Neural progenitor cell (in vitro differentiated cells): ENCODE results near the gene EIF4A3. TPM values are rescaled to one million over a fixed set of nuclear protein-coding genes. Genes with fewer than 3 reads are reported as not detected.

ENCODE experiments used
- DNase-seq: peaks from one replicate; pipeline ENCODE4 v3.0.0-alpha.2; 2016; ENCODE audit warnings: low spot score
- H2AFZ ChIP-seq: fragments of 200-600 bp; sonication (generic); replicated peaks from 2 replicates; pipeline ENCODE4 v1.6.1; 2016; ENCODE audit warnings: antibody characterized with exemption
- H3F3A ChIP-seq: fragments of 200-600 bp; sonication (generic); 2 replicates; pipeline ENCODE4 v1.6.1; 2016; ENCODE audit warnings: antibody characterized with exemption, low read depth
- H3K27ac ChIP-seq: fragments of 200-600 bp; sonication (generic); 2 replicates; pipeline ENCODE4 v1.5.1; 2016; ENCODE audit warnings: mild to moderate bottlenecking
- H3K27me3 ChIP-seq: fragments of 200-600 bp; sonication (generic); 2 replicates; pipeline ENCODE4 v1.6.1; 2016; ENCODE audit warnings: mild to moderate bottlenecking, moderate library complexity
- H3K36me3 ChIP-seq: fragments of 200-600 bp; sonication (generic); 2 replicates; pipeline ENCODE4 v1.5.1; 2016
- H3K4me1 ChIP-seq: fragments of 200-600 bp; sonication (generic); 2 replicates; pipeline ENCODE4 v1.6.1; 2016; ENCODE audit warnings: mixed run types
- H3K4me2 ChIP-seq: fragments of 200-600 bp; sonication (generic); 2 replicates; pipeline ENCODE4 v1.6.1; 2016
- H3K4me3 ChIP-seq: fragments of 200-600 bp; sonication (generic); 2 replicates; pipeline ENCODE4 v1.5.1; 2016
- H3K79me2 ChIP-seq: fragments of 200-600 bp; sonication (generic); 2 replicates; pipeline ENCODE4 v1.6.1; 2016; ENCODE audit warnings: low read depth
- H3K9ac ChIP-seq: fragments of 200-600 bp; sonication (generic); 2 replicates; pipeline ENCODE4 v1.6.1; 2016
- H3K9me3 ChIP-seq: fragments of 200-600 bp; sonication (generic); 2 replicates; pipeline ENCODE4 v1.5.1; 2016; ENCODE audit warnings: low read depth
- H4K20me1 ChIP-seq: fragments of 200-600 bp; sonication (generic); 2 replicates; pipeline ENCODE4 v1.6.1; 2016; ENCODE audit warnings: low read depth
- H3K27ac Mint-ChIP-seq: 3 replicates; pipeline ENCODE4 v1.8.0; 2021; ENCODE audit warnings: mixed read lengths
- H3K27me3 Mint-ChIP-seq: 2 replicates; pipeline ENCODE4 v1.8.0; 2022; ENCODE audit warnings: low read depth, mild to moderate bottlenecking, inconsistent platforms, moderate library complexity, mixed read lengths; ENCODE audit not compliant: insufficient read depth
- H3K36me3 Mint-ChIP-seq: 3 replicates; pipeline ENCODE4 v1.8.0; 2021; ENCODE audit warnings: mixed read lengths
- H3K4me1 Mint-ChIP-seq: 3 replicates; pipeline ENCODE4 v1.8.0; 2021; ENCODE audit warnings: mixed read lengths
- H3K4me3 Mint-ChIP-seq: 3 replicates; pipeline ENCODE4 v1.8.0; 2021; ENCODE audit warnings: mild to moderate bottlenecking, moderate library complexity, mixed read lengths
- H3K9me3 Mint-ChIP-seq: 3 replicates; pipeline ENCODE4 v1.8.0; 2020; ENCODE audit warnings: mixed read lengths
- EZH2 ChIP-seq: fragments of 200-600 bp; sonication (generic); IDR thresholded peaks from 2 replicates; pipeline ENCODE4 v1.6.1; 2017; ENCODE audit warnings: antibody characterized with exemption, mild to moderate bottlenecking, moderate library complexity
- EZH2phosphoT487 ChIP-seq: fragments of 200-600 bp; sonication (generic); IDR thresholded peaks from 2 replicates; pipeline ENCODE4 v1.6.1; 2017; ENCODE audit warnings: antibody characterized with exemption
- total RNA-seq: library from RNA; depleted of rRNA; stranded (reverse); fragments of >200 nt; gene quantifications from 2 replicates; pipeline ENCODE4 v1.2.3, GENCODE V29; 2015; ENCODE audit warnings: low replicate concordance
- TF ChIP-seq, protein P1 (sequence below): fragments of 200-600 bp; sonication (generic); IDR thresholded peaks from 2 replicates; pipeline ENCODE4 v1.5.1; 2017; ENCODE audit warnings: antibody characterized with exemption, mild to moderate bottlenecking

EIF4A3 gene
- total RNA-seq, 1 donor from 2014 or later = 102 TPM

GRCh38 chr17:80189611-80190010 is 42.7 kb upstream of the EIF4A3 start:
- H3K27ac Mint-ChIP-seq = peak overlapping the region; percentile 92
- TF ChIP-seq EZH2 (no peak), EZH2phosphoT487 (no peak)
- TF ChIP-seq, protein P1, sequence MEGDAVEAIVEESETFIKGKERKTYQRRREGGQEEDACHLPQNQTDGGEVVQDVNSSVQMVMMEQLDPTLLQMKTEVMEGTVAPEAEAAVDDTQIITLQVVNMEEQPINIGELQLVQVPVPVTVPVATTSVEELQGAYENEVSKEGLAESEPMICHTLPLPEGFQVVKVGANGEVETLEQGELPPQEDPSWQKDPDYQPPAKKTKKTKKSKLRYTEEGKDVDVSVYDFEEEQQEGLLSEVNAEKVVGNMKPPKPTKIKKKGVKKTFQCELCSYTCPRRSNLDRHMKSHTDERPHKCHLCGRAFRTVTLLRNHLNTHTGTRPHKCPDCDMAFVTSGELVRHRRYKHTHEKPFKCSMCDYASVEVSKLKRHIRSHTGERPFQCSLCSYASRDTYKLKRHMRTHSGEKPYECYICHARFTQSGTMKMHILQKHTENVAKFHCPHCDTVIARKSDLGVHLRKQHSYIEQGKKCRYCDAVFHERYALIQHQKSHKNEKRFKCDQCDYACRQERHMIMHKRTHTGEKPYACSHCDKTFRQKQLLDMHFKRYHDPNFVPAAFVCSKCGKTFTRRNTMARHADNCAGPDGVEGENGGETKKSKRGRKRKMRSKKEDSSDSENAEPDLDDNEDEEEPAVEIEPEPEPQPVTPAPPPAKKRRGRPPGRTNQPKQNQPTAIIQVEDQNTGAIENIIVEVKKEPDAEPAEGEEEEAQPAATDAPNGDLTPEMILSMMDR = no peak

GRCh38 chr17:80187515-80187941 is 40.6 kb upstream of the EIF4A3 start:
- Histone ChIP-seq H3K27me3 (no peaks in the 10 kb centered on the region), H3K4me2 (no peak overlapping the region), H3K9ac (no peak overlapping the region), H3K4me3 (no peak overlapping the region), H2AFZ (no peak overlapping the region), H3K9me3 (no peaks in the 10 kb centered on the region), H3F3A (peaks cover 8% of the 10 kb centered on the region), H3K79me2 (no peaks in the 10 kb centered on the region), H3K27ac (no peak overlapping the region), H4K20me1 (no peaks in the 10 kb centered on the region), H3K4me1 (peaks cover 16% of the 10 kb centered on the region), H3K36me3 (no peaks in the 10 kb centered on the region)
- no peak overlapping the region for H3K4me3 Mint-ChIP-seq
- no peak for DNase-seq
- no peak overlapping the region for H3K27ac Mint-ChIP-seq
- no peaks in the 10 kb centered on the region for H3K36me3 Mint-ChIP-seq
- no peak for TF ChIP-seq EZH2
- TF ChIP-seq EZH2phosphoT487 = no peak
- TF ChIP-seq, protein P1 = no peak
- no peaks in the 10 kb centered on the region for H3K9me3 Mint-ChIP-seq
- peaks cover 10% of the 10 kb centered on the region for H3K27me3 Mint-ChIP-seq
- peaks cover 25% of the 10 kb centered on the region for H3K4me1 Mint-ChIP-seq

More at GRCh38 chr17:80189611-80190010, 42.7 kb upstream of the EIF4A3 start:
- Mint-ChIP-seq H3K9me3 (no peaks in the 10 kb centered on the region), H3K27me3 (peaks cover 8% of the 10 kb centered on the region), H3K36me3 (no peaks in the 10 kb centered on the region), H3K4me1 (peaks cover 19% of the 10 kb centered on the region), H3K4me3 (no peak overlapping the region)
- Histone ChIP-seq H3K27me3 (no peaks in the 10 kb centered on the region), H3F3A (no peaks in the 10 kb centered on the region), H3K4me2 (no peak overlapping the region), H3K79me2 (no peaks in the 10 kb centered on the region), H2AFZ (no peak overlapping the region), H4K20me1 (no peaks in the 10 kb centered on the region), H3K4me3 (no peak overlapping the region), H3K9me3 (no peaks in the 10 kb centered on the region), H3K36me3 (no peaks in the 10 kb centered on the region), H3K9ac (no peak overlapping the region), H3K4me1 (peaks cover 9% of the 10 kb centered on the region), H3K27ac (no peak overlapping the region)
- DNase-seq = no peak

DNA sequence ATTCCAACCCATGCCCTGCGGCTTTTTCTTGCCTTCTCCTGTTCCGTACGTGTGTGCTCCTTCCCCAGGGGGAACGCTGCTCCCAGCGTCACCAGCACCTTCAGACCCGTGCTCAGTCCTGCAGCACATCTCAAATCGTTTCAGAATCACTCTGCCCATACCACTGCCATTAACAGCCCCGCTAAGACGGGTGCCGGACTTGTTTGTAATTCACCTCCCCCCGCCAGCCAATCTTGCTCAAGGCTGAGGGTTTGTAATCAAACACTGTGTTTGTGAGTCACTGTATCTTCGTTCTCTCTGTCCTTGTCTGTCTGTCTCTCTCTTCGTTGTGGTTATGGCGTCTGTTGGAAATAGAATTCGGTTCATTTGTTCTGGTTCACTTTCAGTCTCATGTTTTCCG is 40.2 kb upstream of the EIF4A3 start:
- Histone ChIP-seq H3K27ac (no peak overlapping the region), H3K4me2 (no peak overlapping the region), H3K4me1 (peaks cover 16% of the 10 kb centered on the region), H2AFZ (no peak overlapping the region), H3K9me3 (no peaks in the 10 kb centered on the region), H3K36me3 (no peaks in the 10 kb centered on the region), H3K9ac (no peak overlapping the region), H3K27me3 (no peaks in the 10 kb centered on the region), H3K4me3 (no peak overlapping the region), H3K79me2 (no peaks in the 10 kb centered on the region), H4K20me1 (no peaks in the 10 kb centered on the region), H3F3A (peaks cover 8% of the 10 kb centered on the region)
- DNase-seq = no peak
- Mint-ChIP-seq H3K4me3 (no peak overlapping the region), H3K27ac (no peak overlapping the region), H3K4me1 (peaks cover 21% of the 10 kb centered on the region), H3K9me3 (no peaks in the 10 kb centered on the region), H3K36me3 (no peaks in the 10 kb centered on the region), H3K27me3 (peaks cover 10% of the 10 kb centered on the region)
- TF ChIP-seq, protein P1 = no peak
- TF ChIP-seq EZH2phosphoT487 (no peak), EZH2 (no peak)
